ENCODE data around the gene GNAT1.

- no peak for TF ChIP-seq CTCF (IDR thresholded peaks at IDR 0.05)
- no peak for TF ChIP-seq POLR2A (IDR thresholded peaks at IDR 0.05)
- TF ChIP-seq POLR2AphosphoS5 (IDR thresholded peaks at IDR 0.05) = no peak
- no peak for TF ChIP-seq EP300 (IDR thresholded peaks at IDR 0.05)
Observed at GRCh38 chr3:50190936-50191660, at the start of gene GNAT1.
